Measurements from ENCODE around the gene TBC1D16. TPM values are rescaled to one million over a fixed set of nuclear protein-coding genes. Genes with fewer than 3 reads are reported as not detected.
A peak's percentile ranks its signal among the peaks of the same experiment; 100 is the strongest.

The TBC1D16 gene
- total RNA-seq, 4 donors from 2014 or later, result 11.9 to 29.7 (median 22.2) TPM

- no peaks in the 10 kb centered on the region for H3K9me3 ChIP-seq
- H3K4me3 ChIP-seq, result no peak overlapping the region
- DNase-seq, result no peak
- peaks cover 0 to 17% (median 0%) of the 10 kb centered on the region in 3 donors for H3K36me3 ChIP-seq
- peaks cover 0 to 16% (median 4%) of the 10 kb centered on the region in 4 donors for H3K4me1 ChIP-seq
- peak overlapping the region in 1 of 4 donors; percentile 25 for H3K27ac ChIP-seq
- TF ChIP-seq POLR2A (IDR thresholded peaks at IDR 0.05), result no peak
- TF ChIP-seq CTCF (IDR thresholded peaks at IDR 0.05), result no peak
- no peaks in the 10 kb centered on the region for H3K27me3 ChIP-seq
Observed at GRCh38 chr17:79937391-79938335, 98.0 kb downstream of the TBC1D16 start.

DNA sequence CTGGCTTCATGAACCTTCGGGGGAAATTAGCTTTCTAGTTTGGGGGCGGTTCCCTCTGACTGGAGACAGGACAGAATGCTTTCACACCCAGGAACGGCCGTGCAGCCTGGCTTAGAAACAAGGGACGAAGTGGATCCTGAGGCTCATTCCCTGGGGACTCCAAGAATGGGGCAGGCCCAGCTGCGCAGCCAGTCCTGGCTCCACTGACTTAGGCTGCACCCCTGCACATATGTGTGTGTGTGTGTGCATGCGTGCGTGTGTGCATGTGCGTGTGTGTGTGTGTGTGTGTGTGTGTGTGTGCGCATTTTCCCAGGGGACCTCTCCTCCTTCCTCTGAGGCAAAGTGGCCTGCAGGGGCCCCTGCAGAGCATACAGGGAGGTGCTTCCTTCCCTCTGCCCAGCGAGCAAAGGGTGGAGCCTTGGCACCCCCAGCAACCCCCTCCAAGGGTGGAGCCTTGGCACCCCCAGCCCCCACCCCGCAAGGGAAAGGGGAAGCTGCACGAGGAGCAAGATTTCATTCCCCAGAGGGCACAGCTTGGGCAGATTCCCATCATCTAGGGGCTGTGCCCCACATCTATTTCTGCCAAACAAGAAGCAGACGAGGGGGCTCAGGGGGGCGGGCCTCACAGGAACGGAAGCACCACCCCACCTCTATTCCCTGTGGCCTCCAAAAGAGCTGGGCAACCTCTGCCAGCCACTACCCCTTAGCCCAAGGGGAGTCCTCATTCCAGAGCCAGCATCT lies 98.9 kb downstream of the TBC1D16 start:
- H3K4me1 ChIP-seq, result peaks cover 0 to 23% (median 4%) of the 10 kb centered on the region in 4 donors
- peaks cover 0 to 17% (median 0%) of the 10 kb centered on the region in 3 donors for H3K36me3 ChIP-seq
- TF ChIP-seq POLR2A (IDR thresholded peaks at IDR 0.05) (no peak), CTCF (IDR thresholded peaks at IDR 0.05) (no peak)
- peak overlapping the region in 1 of 4 donors; percentile 25 for H3K27ac ChIP-seq
- no peaks in the 10 kb centered on the region for H3K9me3 ChIP-seq
- H3K27me3 ChIP-seq, result no peaks in the 10 kb centered on the region
- DNase-seq, result peak in 1 of 3 donors; percentile 31
- no peak overlapping the region for H3K4me3 ChIP-seq

DNA sequence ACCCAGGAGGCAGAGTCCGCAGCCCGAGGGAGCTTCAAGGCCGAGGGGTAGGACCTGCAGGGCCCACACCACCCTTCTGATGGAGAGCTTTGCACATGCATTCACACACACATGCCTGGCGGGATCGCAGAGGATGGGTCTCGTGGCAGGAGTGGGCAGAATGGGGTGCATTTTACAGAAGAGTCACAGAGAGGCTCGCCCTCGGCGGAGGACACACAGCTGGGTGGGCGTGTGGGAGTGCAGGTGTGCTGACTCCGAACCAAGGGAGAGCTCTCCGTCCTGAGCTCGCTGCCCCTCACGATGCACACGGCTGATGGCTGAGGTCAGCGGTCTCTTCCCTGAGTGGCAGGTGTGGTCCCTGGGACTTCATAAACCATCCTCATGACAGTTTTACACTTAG lies 99.6 kb downstream of the TBC1D16 start:
- H3K36me3 ChIP-seq, result peaks cover 0 to 16% (median 0%) of the 10 kb centered on the region in 3 donors
- H3K27ac ChIP-seq, result no peak overlapping the region
- no peak overlapping the region for H3K4me3 ChIP-seq
- no peak for DNase-seq
- TF ChIP-seq CTCF (IDR thresholded peaks at IDR 0.05), result no peak
- TF ChIP-seq POLR2A (IDR thresholded peaks at IDR 0.05), result no peak
- no peaks in the 10 kb centered on the region for H3K27me3 ChIP-seq
- no peaks in the 10 kb centered on the region for H3K9me3 ChIP-seq
- peaks cover 0 to 31% (median 4%) of the 10 kb centered on the region in 4 donors for H3K4me1 ChIP-seq

DNA sequence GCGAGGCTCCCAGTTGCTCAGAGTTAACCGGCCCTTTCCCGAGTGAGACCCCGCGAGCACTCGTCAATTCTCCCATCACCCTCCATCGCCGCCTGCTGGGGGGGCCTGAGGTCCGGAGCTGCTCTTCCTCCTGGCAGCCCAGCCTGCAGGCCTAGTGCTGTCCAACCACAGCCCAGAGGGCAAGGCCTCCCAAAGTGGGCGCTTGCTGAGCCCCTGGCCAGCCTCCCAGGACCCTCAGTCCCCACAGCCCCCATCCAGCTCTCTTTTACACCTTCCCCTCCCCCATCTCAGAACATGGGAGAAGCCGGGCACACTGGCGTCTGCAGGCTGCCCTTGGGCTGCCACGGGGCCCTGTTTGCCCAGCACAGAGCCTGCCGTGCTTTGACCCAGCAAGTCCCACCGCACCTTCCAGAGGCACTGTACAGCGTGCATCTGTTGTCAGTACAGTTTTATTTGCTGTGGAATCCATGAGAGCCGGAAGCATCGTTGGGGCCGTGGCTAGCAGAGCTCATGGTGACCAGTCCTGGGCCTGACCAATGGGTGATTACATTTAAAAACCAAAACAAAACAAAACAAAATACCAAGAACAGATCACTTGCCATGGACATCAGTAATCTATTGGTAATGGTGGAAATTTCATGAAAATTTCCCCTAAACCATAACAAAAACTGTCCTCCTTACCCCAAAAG lies 100.3 kb downstream of the TBC1D16 start:
- no peak overlapping the region for H3K27ac ChIP-seq
- H3K9me3 ChIP-seq, result no peaks in the 10 kb centered on the region
- H3K27me3 ChIP-seq, result no peaks in the 10 kb centered on the region
- TF ChIP-seq CTCF (IDR thresholded peaks at IDR 0.05) (no peak), POLR2A (IDR thresholded peaks at IDR 0.05) (no peak)
- DNase-seq, result no peak
- H3K36me3 ChIP-seq, result peaks cover 0 to 9% (median 0%) of the 10 kb centered on the region in 3 donors
- H3K4me1 ChIP-seq, result peaks cover 0 to 38% (median 4%) of the 10 kb centered on the region in 4 donors
- no peak overlapping the region for H3K4me3 ChIP-seq

DNA sequence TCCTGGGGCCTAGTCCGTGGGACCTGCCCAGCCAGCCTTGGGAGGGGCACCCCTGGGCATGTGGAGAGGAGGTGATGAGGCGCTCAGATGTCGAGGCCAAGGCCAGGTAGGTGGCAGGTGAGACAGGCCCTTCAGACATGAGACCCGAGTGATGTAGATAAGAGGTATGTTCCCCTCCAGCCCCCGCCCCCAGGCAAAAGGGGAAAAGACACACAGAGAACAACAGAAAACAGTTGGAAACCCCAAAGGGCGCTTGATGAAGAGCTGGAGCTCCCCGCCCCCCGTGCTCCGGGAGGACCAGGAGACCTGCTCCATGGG lies 101.1 kb downstream of the TBC1D16 start:
- H3K4me3 ChIP-seq, result no peak overlapping the region
- H3K4me1 ChIP-seq, result peaks cover 0 to 42% (median 6%) of the 10 kb centered on the region in 4 donors
- no peaks in the 10 kb centered on the region for H3K27me3 ChIP-seq
- TF ChIP-seq POLR2A (IDR thresholded peaks at IDR 0.05), result no peak
- H3K27ac ChIP-seq, result no peak overlapping the region
- H3K9me3 ChIP-seq, result no peaks in the 10 kb centered on the region
- no peak for DNase-seq
- peaks cover 0 to 2% (median 0%) of the 10 kb centered on the region in 3 donors for H3K36me3 ChIP-seq

Measured in Peyer's patch (tissue), 4 donors.